ENCODE results near the gene MRPS9. TPM values are rescaled to one million over a fixed set of nuclear protein-coding genes. Genes with fewer than 3 reads are reported as not detected.

MRPS9 gene
- polyA plus RNA-seq, 1 donor (not counting 4 experiments of a cell fraction or from before 2014, with no cell fraction given): 33.3 TPM

GRCh38 chr2:105141099-105141614 lies 103.3 kb downstream of the MRPS9 start:
- Histone ChIP-seq H3K4me2 (ENCODE audit: control insufficient read depth, extremely low read depth, insufficient read depth, low read depth, low read length) (no peak overlapping the region), H3K4me1 (ENCODE audit: control insufficient read depth, extremely low read depth, insufficient read depth, low read length) (peaks cover 7% of the 10 kb centered on the region), H2AFZ (ENCODE audit: control insufficient read depth, low read length) (no peak overlapping the region), H3K9me3 (ENCODE audit: control insufficient read depth, low read depth, low read length) (no peaks in the 10 kb centered on the region), H3K27ac (ENCODE audit: control insufficient read depth, insufficient read depth, low read length) (no peak overlapping the region), H3K4me3 (ENCODE audit: control insufficient read depth in 2 of 3, extremely low read depth in 1 of 3, insufficient read depth in 2 of 3, low read depth in 1 of 3, low read length in 3 of 3) (no peak overlapping the region), H3K9me1 (ENCODE audit: control insufficient read depth, extremely low read depth, insufficient read depth, low read length) (no peaks in the 10 kb centered on the region), H3K27me3 (ENCODE audit: control insufficient read depth, extremely low read depth, insufficient read depth, low read length) (peaks cover 9% of the 10 kb centered on the region), H3K36me3 (ENCODE audit: control insufficient read depth in 2 of 2, extremely low read depth in 1 of 2, insufficient read depth in 2 of 2, low read length in 2 of 2) (no peaks in the 10 kb centered on the region), H4K20me1 (ENCODE audit: control insufficient read depth, extremely low read depth, insufficient read depth, low read length) (no peaks in the 10 kb centered on the region), H3K79me2 (ENCODE audit: control insufficient read depth, insufficient read depth, low read length) (no peaks in the 10 kb centered on the region), H3K9ac (ENCODE audit: control insufficient read depth, extremely low read depth, insufficient read depth, low read length) (no peak overlapping the region)
- no peak for TF ChIP-seq EZH2 (IDR thresholded peaks at IDR 0.05; ENCODE audit: low read length)
- no peak for DNase-seq (ENCODE audit: low read depth, low spot score)
- no peak for FAIRE-seq
- dilution Hi-C loops (cut with MboI; ENCODE audit: extremely low pct_ligation_motif_present, low sequenced_read_pairs): no loop called here

GRCh38 chr2:105142239-105142638 lies 104.4 kb downstream of the MRPS9 start:
- no peak overlapping the region for H3K27ac ChIP-seq (ENCODE audit: control insufficient read depth, insufficient read depth, low read length)
- H3K36me3 ChIP-seq (ENCODE audit: control insufficient read depth in 2 of 2, extremely low read depth in 1 of 2, insufficient read depth in 2 of 2, low read length in 2 of 2): no peaks in the 10 kb centered on the region
- peaks cover 9% of the 10 kb centered on the region for H3K27me3 ChIP-seq (ENCODE audit: control insufficient read depth, extremely low read depth, insufficient read depth, low read length)
- H3K9me1 ChIP-seq (ENCODE audit: control insufficient read depth, extremely low read depth, insufficient read depth, low read length): no peaks in the 10 kb centered on the region
- dilution Hi-C loops (cut with MboI; ENCODE audit: extremely low pct_ligation_motif_present, low sequenced_read_pairs): no loop called here
- no peaks in the 10 kb centered on the region for H3K9me3 ChIP-seq (ENCODE audit: control insufficient read depth, low read depth, low read length)
- H3K9ac ChIP-seq (ENCODE audit: control insufficient read depth, extremely low read depth, insufficient read depth, low read length): no peak overlapping the region
- peaks cover 7% of the 10 kb centered on the region for H3K4me1 ChIP-seq (ENCODE audit: control insufficient read depth, extremely low read depth, insufficient read depth, low read length)
- DNase-seq (ENCODE audit: low read depth, low spot score) (no peak), FAIRE-seq (no peak)
- H3K4me2 ChIP-seq (ENCODE audit: control insufficient read depth, extremely low read depth, insufficient read depth, low read depth, low read length): no peak overlapping the region
- no peaks in the 10 kb centered on the region for H3K79me2 ChIP-seq (ENCODE audit: control insufficient read depth, insufficient read depth, low read length)
- no peaks in the 10 kb centered on the region for H4K20me1 ChIP-seq (ENCODE audit: control insufficient read depth, extremely low read depth, insufficient read depth, low read length)
- H2AFZ ChIP-seq (ENCODE audit: control insufficient read depth, low read length): no peak overlapping the region
- no peak for TF ChIP-seq CTCF (optimal IDR thresholded peaks at IDR 0.05 in 1 of 3, IDR thresholded peaks at IDR 0.05 in 1 of 3, conservative IDR thresholded peaks at IDR 0.05 in 1 of 3; ENCODE audit: extremely low read depth in 1 of 3, insufficient read depth in 2 of 3, low read length in 3 of 3)
- no peak for TF ChIP-seq EZH2 (IDR thresholded peaks at IDR 0.05; ENCODE audit: low read length)
- no peak overlapping the region for H3K4me3 ChIP-seq (ENCODE audit: control insufficient read depth in 2 of 3, extremely low read depth in 1 of 3, insufficient read depth in 2 of 3, low read depth in 1 of 3, low read length in 3 of 3)

- Histone ChIP-seq H3K4me3 (ENCODE audit: control insufficient read depth in 2 of 3, extremely low read depth in 1 of 3, insufficient read depth in 2 of 3, low read depth in 1 of 3, low read length in 3 of 3) (peak overlapping the region; percentile 59 to 78 (median 66)), H3K79me2 (ENCODE audit: control insufficient read depth, insufficient read depth, low read length) (no peaks in the 10 kb centered on the region), H3K9me3 (ENCODE audit: control insufficient read depth, low read depth, low read length) (no peaks in the 10 kb centered on the region), H3K27ac (ENCODE audit: control insufficient read depth, insufficient read depth, low read length) (no peak overlapping the region), H3K4me1 (ENCODE audit: control insufficient read depth, extremely low read depth, insufficient read depth, low read length) (peaks cover 7% of the 10 kb centered on the region), H4K20me1 (ENCODE audit: control insufficient read depth, extremely low read depth, insufficient read depth, low read length) (no peaks in the 10 kb centered on the region), H3K9ac (ENCODE audit: control insufficient read depth, extremely low read depth, insufficient read depth, low read length) (no peak overlapping the region), H3K27me3 (ENCODE audit: control insufficient read depth, extremely low read depth, insufficient read depth, low read length) (peaks cover 9% of the 10 kb centered on the region), H3K36me3 (ENCODE audit: control insufficient read depth in 2 of 2, extremely low read depth in 1 of 2, insufficient read depth in 2 of 2, low read length in 2 of 2) (no peaks in the 10 kb centered on the region), H3K4me2 (ENCODE audit: control insufficient read depth, extremely low read depth, insufficient read depth, low read depth, low read length) (peak overlapping the region; percentile 88), H2AFZ (ENCODE audit: control insufficient read depth, low read length) (peak overlapping the region; percentile 90), H3K9me1 (ENCODE audit: control insufficient read depth, extremely low read depth, insufficient read depth, low read length) (no peaks in the 10 kb centered on the region)
- dilution Hi-C loops (cut with MboI; ENCODE audit: extremely low pct_ligation_motif_present, low sequenced_read_pairs): no loop called here
- FAIRE-seq: no peak
- DNase-seq (ENCODE audit: low read depth, low spot score): no peak
- no peak for TF ChIP-seq CTCF (optimal IDR thresholded peaks at IDR 0.05 in 1 of 3, IDR thresholded peaks at IDR 0.05 in 1 of 3, conservative IDR thresholded peaks at IDR 0.05 in 1 of 3; ENCODE audit: extremely low read depth in 1 of 3, insufficient read depth in 2 of 3, low read length in 3 of 3)
- TF ChIP-seq EZH2 (IDR thresholded peaks at IDR 0.05; ENCODE audit: low read length): no peak
Observed at GRCh38 chr2:105143094-105143466, 105.2 kb downstream of the MRPS9 start.
